ENCODE results near the gene TRIM60.
"Not testable (repeated sequence)": the region's sequence is repeated elsewhere in the genome, so short reads cannot be mapped to it uniquely, and the experiment has no call there.

Gene TRIM60

DNA sequence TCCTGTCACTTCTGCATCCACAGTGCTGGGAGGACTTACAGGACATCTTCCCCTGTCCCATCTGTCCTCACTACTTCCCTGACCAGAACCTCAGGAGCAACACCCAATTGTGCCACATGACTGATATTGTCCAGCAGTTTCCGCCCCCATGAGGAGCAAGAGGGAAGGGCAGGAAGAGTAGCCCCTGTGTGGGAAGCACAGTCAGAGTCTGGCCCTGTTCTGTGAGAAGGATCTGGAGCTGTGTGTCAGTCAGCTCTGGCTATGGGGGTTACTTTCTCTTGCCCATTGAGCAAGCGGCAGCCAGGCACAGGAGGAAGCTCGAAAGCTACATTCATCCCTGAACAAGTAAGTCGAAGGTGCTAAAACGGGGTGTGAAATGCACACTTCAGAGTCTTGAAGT lies 14.8 kb upstream of the TRIM60 start:
- no peak for DNase-seq (ENCODE audit: low spot score)
- no peak overlapping the region for H3K27ac ChIP-seq
- TF ChIP-seq, protein P1, sequence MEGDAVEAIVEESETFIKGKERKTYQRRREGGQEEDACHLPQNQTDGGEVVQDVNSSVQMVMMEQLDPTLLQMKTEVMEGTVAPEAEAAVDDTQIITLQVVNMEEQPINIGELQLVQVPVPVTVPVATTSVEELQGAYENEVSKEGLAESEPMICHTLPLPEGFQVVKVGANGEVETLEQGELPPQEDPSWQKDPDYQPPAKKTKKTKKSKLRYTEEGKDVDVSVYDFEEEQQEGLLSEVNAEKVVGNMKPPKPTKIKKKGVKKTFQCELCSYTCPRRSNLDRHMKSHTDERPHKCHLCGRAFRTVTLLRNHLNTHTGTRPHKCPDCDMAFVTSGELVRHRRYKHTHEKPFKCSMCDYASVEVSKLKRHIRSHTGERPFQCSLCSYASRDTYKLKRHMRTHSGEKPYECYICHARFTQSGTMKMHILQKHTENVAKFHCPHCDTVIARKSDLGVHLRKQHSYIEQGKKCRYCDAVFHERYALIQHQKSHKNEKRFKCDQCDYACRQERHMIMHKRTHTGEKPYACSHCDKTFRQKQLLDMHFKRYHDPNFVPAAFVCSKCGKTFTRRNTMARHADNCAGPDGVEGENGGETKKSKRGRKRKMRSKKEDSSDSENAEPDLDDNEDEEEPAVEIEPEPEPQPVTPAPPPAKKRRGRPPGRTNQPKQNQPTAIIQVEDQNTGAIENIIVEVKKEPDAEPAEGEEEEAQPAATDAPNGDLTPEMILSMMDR (IDR thresholded peaks at IDR 0.05): no peak
- H3K4me3 ChIP-seq: no peak overlapping the region

GRCh38 chr4:165019995-165020394 lies 11.8 kb upstream of the TRIM60 start:
- not testable (repeated sequence) for H3K4me3 ChIP-seq; H3K27ac ChIP-seq; DNase-seq (ENCODE audit: low spot score)

- not testable (repeated sequence) for DNase-seq (ENCODE audit: low spot score); H3K27ac ChIP-seq; H3K4me3 ChIP-seq
Measured at GRCh38 chr4:165025782-165026181, 6.0 kb upstream of the TRIM60 start.

GRCh38 chr4:165027762-165028402 lies 3.9 kb upstream of the TRIM60 start:
- Histone ChIP-seq H3K4me3 (no peak overlapping the region), H3K27ac (no peak overlapping the region)
- TF ChIP-seq, protein P1 (IDR thresholded peaks at IDR 0.05): no peak
- no peak for DNase-seq (ENCODE audit: low spot score)

GRCh38 chr4:165048170-165048569 lies 16.4 kb downstream of the TRIM60 start:
- DNase-seq (ENCODE audit: low spot score): no peak
- H3K4me3 ChIP-seq: no peak overlapping the region
- H3K27ac ChIP-seq: no peak overlapping the region
- TF ChIP-seq, protein P1 (IDR thresholded peaks at IDR 0.05): no peak

GRCh38 chr4:165052627-165053026 lies 20.8 kb downstream of the TRIM60 start:
- Histone ChIP-seq H3K4me3 (no peak overlapping the region), H3K27ac (no peak overlapping the region)
- TF ChIP-seq, protein P1 (IDR thresholded peaks at IDR 0.05): no peak
- no peak for DNase-seq (ENCODE audit: low spot score)

DNA sequence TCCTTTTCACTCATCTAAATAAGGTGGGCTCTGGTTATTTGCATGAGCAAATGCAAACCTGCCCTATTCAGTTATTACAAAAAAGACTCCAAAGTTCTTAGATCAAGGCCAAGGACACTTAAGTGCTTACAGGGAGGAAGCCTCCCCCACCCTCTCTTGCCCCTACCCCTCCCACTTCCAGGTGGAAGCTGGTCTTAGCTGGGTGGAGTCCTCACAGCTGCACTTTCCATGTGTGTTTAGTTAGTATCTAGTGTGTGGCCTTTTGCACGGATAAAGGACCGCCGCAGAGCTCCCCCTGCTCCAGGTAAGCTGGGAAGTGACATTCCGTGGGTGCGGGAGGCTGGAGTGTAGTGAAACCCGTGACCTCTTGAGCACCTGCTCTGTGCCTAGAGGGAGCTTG lies 21.8 kb downstream of the TRIM60 start, which contains the start of gene TRIM75:
Gene TRIM75 (plus strand): TSS at position 222 of the 400 bp plus-strand sequence. CDS start 5,282 bp downstream, outside the sequence.
- Histone ChIP-seq H3K27ac (no peak within 1 kb of the TSS), H3K4me3 (no peak within 1 kb of the TSS)
- DNase-seq (ENCODE audit: low spot score): no peak
- TF ChIP-seq, protein P1 (IDR thresholded peaks at IDR 0.05): no peak

GRCh38 chr4:165055601-165056000 lies 23.8 kb downstream of the TRIM60 start:
- Histone ChIP-seq H3K27ac (no peak overlapping the region), H3K4me3 (no peak overlapping the region)
- DNase-seq (ENCODE audit: low spot score): no peak
- TF ChIP-seq, protein P1 (IDR thresholded peaks at IDR 0.05): no peak
